ENCODE data around the gene CHID1. TPM values are rescaled to one million over a fixed set of nuclear protein-coding genes. Genes with fewer than 3 reads are reported as not detected.

Gene CHID1
- polyA plus RNA-seq, 5 donors = 77.0 to 101 (median 86.2) TPM

GRCh38 chr11:936199-936598, 25.6 kb upstream of the CHID1 start:
- no peak for DNase-seq

GRCh38 chr11:934527-934926, 23.9 kb upstream of the CHID1 start:
- no peak for DNase-seq

GRCh38 chr11:933936-934335, 23.3 kb upstream of the CHID1 start:
- no peak for DNase-seq

- no peak for DNase-seq
Observed at GRCh38 chr11:933142-933851, 22.7 kb upstream of the CHID1 start.

- DNase-seq = no peak
Observed at GRCh38 chr11:932435-932834, 21.8 kb upstream of the CHID1 start.

GRCh38 chr11:931385-931784, 20.8 kb upstream of the CHID1 start:
- DNase-seq = no peak

- no peak for DNase-seq
Observed at GRCh38 chr11:929405-929804, 18.8 kb upstream of the CHID1 start.

- DNase-seq = no peak
Observed at GRCh38 chr11:928786-929185, 18.2 kb upstream of the CHID1 start.

- DNase-seq = no peak
Observed at GRCh38 chr11:927871-928270, 17.3 kb upstream of the CHID1 start.

- DNase-seq = peak in 1 of 2 donors; percentile 37
Observed at GRCh38 chr11:926341-926916, 15.8 kb upstream of the CHID1 start.

- DNase-seq = peak; percentile 87 to 89
Observed at GRCh38 chr11:925496-926301, 15.1 kb upstream of the CHID1 start, which contains the start of gene AP2A2. AP2A2 (plus strand) TSS chr11:925870; CDS start chr11:926022, 152 bp downstream.

- DNase-seq = no peak
Observed at GRCh38 chr11:925158-925495, 14.5 kb upstream of the CHID1 start.

- no peak for DNase-seq
Observed at GRCh38 chr11:924406-925157, 14.0 kb upstream of the CHID1 start.

- no peak for DNase-seq
Observed at GRCh38 chr11:923691-924405, 13.2 kb upstream of the CHID1 start.

GRCh38 chr11:921921-922678, 11.5 kb upstream of the CHID1 start:
- no peak for DNase-seq

GRCh38 chr11:917426-917825, 6.8 kb upstream of the CHID1 start:
- DNase-seq = no peak

GRCh38 chr11:914747-915501, 4.3 kb upstream of the CHID1 start:
- no peak for DNase-seq

- DNase-seq = no peak
Observed at GRCh38 chr11:914204-914603, 3.6 kb upstream of the CHID1 start.

GRCh38 chr11:913043-913442, 2.4 kb upstream of the CHID1 start:
- DNase-seq = no peak

- no peak for DNase-seq
Observed at GRCh38 chr11:912266-912665, 1.7 kb upstream of the CHID1 start.

Measured in right lung (tissue), 5 donors.